ENCODE measurements around the gene SCNN1B. TPM values are rescaled to one million over a fixed set of nuclear protein-coding genes. Genes with fewer than 3 reads are reported as not detected.

The SCNN1B gene
- total RNA-seq, 4 donors from 2014 or later, result 8.1 to 30.5 (median 11.9) TPM

- intact Hi-C loops (cut with DNase I), result no loop called here
- Histone ChIP-seq H3K36me3 (no peaks in the 10 kb centered on the region), H3K27me3 (no peaks in the 10 kb centered on the region), H3K27ac (no peak overlapping the region), H3K9me3 (no peaks in the 10 kb centered on the region), H3K4me3 (replicated peaks in 1 of 3) (no peak overlapping the region), H3K4me1 (no peaks in the 10 kb centered on the region)
- WGBS, 2 donors, result 75 to 77% methylated on average over 18 of the region's 18 CpGs
- no peak for TF ChIP-seq POLR2A (IDR thresholded peaks at IDR 0.05)
- no peak for TF ChIP-seq CTCF (IDR thresholded peaks at IDR 0.05)
- no peak for DNase-seq
Observed at GRCh38 chr16:23348579-23349469, 46.7 kb downstream of the SCNN1B start.

- intact Hi-C loops (cut with DNase I), result no loop called here
- Histone ChIP-seq H3K36me3 (no peaks in the 10 kb centered on the region), H3K4me1 (no peaks in the 10 kb centered on the region), H3K9me3 (no peaks in the 10 kb centered on the region), H3K4me3 (replicated peaks in 1 of 3) (no peak overlapping the region), H3K27me3 (no peaks in the 10 kb centered on the region), H3K27ac (no peak overlapping the region)
- WGBS, 2 donors, result 84 to 85% methylated on average over 5 of the region's 5 CpGs
- TF ChIP-seq POLR2A (IDR thresholded peaks at IDR 0.05), result no peak
- TF ChIP-seq CTCF (IDR thresholded peaks at IDR 0.05), result no peak
- no peak for DNase-seq
Observed at GRCh38 chr16:23351360-23351759, 49.3 kb downstream of the SCNN1B start.

GRCh38 chr16:23353440-23353839, 51.3 kb downstream of the SCNN1B start:
- no peaks in the 10 kb centered on the region for H3K4me1 ChIP-seq
- intact Hi-C loops (cut with DNase I), result no loop called here
- no peaks in the 10 kb centered on the region for H3K9me3 ChIP-seq
- no peaks in the 10 kb centered on the region for H3K27me3 ChIP-seq
- H3K36me3 ChIP-seq, result no peaks in the 10 kb centered on the region
- TF ChIP-seq POLR2A (IDR thresholded peaks at IDR 0.05) (no peak), CTCF (IDR thresholded peaks at IDR 0.05) (no peak)
- H3K4me3 ChIP-seq (replicated peaks in 1 of 3), result no peak overlapping the region
- DNase-seq, result no peak
- H3K27ac ChIP-seq, result no peak overlapping the region

GRCh38 chr16:23354246-23354645, 52.1 kb downstream of the SCNN1B start:
- intact Hi-C loops (cut with DNase I), result no loop called here
- TF ChIP-seq CTCF (IDR thresholded peaks at IDR 0.05) (no peak), POLR2A (IDR thresholded peaks at IDR 0.05) (no peak)
- no peak overlapping the region for H3K4me3 ChIP-seq (replicated peaks in 1 of 3)
- no peak overlapping the region for H3K27ac ChIP-seq
- no peaks in the 10 kb centered on the region for H3K4me1 ChIP-seq
- no peaks in the 10 kb centered on the region for H3K36me3 ChIP-seq
- no peaks in the 10 kb centered on the region for H3K27me3 ChIP-seq
- H3K9me3 ChIP-seq, result no peaks in the 10 kb centered on the region
- WGBS, 2 donors, result 92 to 95% methylated on average over 8 to 9 of the region's 9 CpGs
- DNase-seq, result no peak

GRCh38 chr16:23355106-23355670, 53.1 kb downstream of the SCNN1B start:
- DNase-seq, result no peak
- Histone ChIP-seq H3K9me3 (no peaks in the 10 kb centered on the region), H3K27me3 (no peaks in the 10 kb centered on the region), H3K4me1 (no peaks in the 10 kb centered on the region), H3K4me3 (replicated peaks in 1 of 3) (no peak overlapping the region), H3K36me3 (no peaks in the 10 kb centered on the region), H3K27ac (no peak overlapping the region)
- TF ChIP-seq CTCF (IDR thresholded peaks at IDR 0.05), result no peak
- TF ChIP-seq POLR2A (IDR thresholded peaks at IDR 0.05), result no peak
- WGBS, 2 donors, result 89 to 90% methylated on average over 10 of the region's 13 CpGs
- intact Hi-C loops (cut with DNase I), result no loop called here
